Stimulated activated CD4-positive, alpha-beta T cell treated with anti-CD3 and anti-CD28 coated beads, TNF-alpha, amount 100 ng/mL, for 1 hour (primary cell): ENCODE measurements around the gene ZFP91.

Experiments
- DNase-seq, 3 donors: peaks; one replicate each; pipeline ENCODE4 v3.0.0-alpha.2; 2020; ENCODE audit warnings: low read depth in 3 of 3, low spot score in 1 of 3

The ZFP91 gene

DNA sequence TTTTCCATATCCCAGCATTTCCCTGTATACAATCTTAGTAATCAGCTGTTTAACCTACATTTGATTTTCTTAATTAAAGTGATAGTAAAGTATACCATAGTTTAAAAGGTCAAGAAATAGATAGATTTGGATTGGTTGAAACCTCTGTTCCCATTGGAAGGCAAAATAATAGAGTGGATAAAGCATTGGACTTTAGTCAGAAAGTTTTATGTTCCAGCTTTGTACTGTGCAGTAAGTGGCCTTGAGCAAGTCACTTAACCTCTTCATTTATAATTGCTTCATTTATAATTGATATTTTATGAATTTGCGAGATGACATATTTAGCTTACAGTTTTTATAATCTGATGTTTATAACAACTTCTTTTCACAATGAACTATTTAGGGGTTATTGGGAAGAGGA, 3.6 kb downstream of the ZFP91 start:
- no peak for DNase-seq

DNA sequence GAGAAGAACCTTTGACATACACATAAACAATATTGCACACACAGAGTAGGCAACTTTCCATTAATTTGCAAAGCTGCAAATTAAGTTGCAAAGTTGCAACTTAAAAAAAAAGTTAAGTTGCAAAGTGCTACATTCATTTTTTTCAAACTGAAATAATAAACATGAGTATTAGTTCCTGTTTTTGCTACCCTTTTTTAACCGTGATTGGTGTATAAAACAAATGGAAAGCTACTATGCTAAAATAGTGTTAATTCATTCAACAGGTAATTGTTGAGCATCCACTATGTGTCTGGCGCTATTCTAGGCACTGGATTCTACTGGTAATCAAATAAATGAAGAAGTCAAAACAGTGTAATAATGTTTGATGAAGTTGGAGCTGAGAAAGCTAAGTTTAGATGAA, 8.1 kb downstream of the ZFP91 start:
- DNase-seq: no peak

DNA sequence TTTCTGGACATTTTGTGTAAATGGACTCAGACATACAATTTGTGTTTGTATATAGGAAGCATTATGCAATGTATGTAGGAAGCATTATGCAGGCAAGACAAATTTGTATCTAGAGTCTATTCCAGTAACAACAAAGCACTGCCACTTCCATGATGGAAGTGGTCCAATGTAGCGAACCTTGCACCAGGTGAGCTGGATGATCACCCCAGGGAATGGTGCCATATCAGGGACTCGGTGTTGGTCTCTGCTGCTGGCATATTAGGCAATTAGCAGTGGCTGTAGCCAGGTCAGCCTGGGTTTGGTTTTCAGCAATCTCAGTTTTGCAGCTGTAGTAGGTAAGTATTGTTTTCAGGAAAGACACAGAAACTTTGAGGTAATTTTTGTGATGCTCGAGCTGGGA, 12.8 kb downstream of the ZFP91 start:
- DNase-seq: no peak

DNA sequence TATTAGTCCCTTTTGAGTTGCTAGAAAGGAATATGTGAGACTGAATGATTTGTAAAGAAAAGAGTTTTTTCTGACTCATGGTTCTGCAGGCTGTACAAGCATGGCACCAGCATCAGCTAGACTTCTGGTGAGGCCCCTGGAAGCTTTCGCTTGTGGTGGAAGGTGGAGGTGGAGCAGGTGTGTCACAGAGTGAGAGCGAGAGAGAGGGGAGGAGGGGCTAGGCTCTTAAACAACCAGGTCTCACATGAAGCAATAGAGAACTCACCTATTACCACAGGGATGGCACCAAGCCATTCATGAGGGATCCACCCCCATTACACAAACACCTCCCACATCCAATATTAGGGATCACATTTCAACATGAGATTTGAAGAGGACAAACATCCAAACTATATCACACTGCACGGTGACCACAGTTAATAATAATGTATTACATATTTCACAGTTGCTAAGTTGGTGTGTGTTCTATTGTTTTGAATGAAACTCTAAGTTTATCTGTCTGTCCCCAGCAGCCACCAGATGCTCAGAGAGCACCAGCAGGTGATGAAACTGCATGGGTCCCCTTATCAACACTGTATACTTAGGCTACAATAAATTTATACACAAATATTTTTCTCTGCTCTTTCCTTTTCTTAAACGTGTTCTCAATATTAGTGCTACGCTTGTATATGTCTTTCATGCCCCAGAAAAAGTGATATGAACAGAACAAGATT, 14.1 kb downstream of the ZFP91 start:
- peak in 1 of 3 donors; percentile 34 for DNase-seq

DNA sequence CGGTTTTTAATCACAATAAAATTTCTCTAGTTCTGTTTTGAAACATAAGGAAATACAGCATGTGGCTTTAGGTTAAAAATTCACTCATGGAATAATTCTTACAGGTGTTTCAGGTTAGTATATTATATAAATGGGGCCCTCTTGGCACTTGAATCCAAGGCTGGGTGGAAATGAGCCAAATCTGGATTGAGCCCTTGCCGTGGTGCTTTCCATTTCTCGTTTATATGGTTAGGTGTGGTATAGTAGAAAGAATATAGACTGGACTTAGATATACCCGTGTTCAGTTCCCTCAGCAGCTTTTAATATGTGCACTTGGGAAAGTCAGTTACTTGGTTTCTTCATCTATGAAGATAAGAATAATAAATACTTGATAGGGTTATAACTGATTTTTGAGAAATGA, 16.0 kb downstream of the ZFP91 start:
- no peak for DNase-seq

DNA sequence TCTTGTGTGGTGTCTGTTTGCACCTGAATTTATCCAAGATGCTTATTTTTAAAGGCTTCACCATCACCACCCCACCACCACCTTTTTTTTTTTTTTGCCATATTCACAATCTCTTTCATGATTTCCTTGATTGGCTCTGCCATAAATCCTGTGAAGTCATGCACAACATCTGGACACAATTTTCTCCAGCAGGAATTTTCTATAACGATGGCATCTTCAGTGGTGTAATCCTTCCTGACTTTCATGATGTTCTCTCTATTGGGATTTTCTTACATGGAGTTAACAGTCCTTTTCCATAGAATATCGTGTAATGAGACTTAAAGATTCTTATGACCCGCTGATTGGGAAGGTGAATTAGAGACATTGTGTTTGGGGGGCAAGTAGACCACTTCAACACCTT, 17.8 kb downstream of the ZFP91 start:
- DNase-seq: no peak

DNA sequence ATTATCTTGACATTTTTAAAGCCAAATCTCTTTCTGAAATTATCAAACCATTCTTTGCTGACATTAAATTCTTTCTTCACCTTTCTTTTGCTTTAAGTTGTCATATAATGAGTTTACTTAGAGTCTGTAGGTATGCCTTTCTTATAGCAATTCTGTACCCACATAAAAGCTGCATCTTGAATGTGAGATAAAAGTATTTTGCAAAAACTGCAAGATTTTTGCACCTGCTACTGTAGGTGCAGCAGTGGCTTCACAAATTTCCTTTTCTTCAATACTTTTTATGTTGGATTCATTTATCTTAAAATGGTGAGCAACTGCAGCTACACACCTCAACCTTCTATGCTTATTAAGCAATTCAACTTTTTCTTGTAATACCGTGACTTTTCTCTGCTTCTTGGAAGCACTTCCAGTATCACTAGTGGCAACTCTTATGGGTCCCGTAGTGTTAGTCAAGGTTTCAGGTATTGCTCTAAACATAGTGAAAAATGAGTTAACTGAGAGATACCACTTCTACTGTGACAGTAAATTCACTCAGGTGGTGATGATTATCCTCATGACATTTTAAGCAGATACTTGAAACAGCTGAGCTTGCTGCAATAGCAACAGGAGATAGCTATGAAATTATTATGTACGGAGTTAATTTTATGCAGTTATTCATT, 18.8 kb downstream of the ZFP91 start:
- DNase-seq: no peak

DNA sequence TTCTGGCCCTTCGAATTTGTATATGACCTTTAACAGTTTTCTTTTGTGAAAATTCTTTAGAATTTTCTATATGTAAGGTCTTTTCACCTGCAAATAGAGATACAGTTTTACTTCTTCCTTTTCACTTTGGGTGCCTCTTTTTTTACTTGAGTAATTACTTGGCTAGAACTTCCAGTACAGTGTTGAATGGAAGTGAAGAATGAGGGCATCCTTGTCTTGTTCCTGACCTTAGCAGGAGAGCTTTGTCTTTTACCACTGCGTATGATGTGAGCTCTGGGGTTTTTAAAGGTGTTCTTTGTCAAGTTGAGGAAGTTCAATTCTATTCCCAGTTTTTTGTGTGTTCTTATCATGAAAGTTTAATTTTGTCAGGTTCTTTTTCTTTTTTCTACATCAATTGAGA, 21.6 kb downstream of the ZFP91 start:
- DNase-seq: no peak

DNA sequence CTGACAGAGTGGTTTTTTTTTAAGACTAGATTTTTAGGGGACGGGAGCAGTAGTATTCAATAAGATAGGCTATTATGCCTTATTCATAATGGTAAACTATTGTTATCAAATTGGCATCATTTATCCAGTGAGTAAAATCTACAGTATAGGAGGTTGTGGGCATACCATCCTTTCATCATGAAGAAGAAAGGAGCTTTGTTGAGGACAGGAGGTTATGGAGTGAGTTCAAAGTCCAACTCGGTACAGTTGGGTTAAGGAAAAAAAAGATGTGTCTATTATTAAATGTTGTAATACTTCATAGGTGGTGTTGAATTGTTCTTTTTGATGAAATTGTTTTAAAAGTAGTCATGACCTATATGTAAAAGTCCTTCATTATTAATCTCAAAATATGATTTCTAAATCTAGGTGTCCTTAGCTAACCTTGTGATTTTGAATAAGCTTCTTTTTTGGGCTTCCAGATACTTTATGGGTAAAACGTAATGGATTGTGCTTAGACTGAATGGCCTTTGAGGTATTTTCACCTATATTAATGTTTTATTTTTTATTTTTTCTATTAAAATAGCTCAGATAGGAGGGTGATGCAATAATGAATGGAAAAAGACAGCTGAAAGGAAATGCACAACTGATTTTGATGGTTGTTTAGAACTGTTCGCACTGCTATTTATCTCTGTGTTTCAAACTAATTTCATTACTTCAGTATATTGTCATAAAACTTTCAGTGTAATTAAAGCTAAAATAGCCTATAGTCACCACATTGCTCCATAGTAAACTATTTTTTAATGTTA, 28.3 kb downstream of the ZFP91 start:
- DNase-seq: no peak

DNA sequence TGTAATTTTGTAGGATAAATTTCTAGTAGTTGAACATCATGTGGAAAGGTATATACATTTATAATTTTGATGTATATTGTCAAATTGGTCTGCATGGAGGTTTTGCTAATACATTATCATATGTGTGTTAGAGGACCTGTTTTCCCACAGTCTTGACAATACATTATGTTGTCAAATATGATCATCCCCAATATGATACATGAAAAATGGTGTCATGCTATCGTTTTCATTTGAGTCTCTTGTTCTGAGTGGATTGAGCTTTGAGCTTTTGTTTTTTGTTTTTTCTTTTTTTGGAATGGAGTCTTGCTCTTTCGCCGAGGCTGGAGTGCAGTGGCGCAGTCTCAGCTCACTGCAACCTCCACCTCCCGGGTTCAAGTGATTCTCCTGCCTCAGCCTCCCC, 29.5 kb downstream of the ZFP91 start:
- DNase-seq: no peak

DNA sequence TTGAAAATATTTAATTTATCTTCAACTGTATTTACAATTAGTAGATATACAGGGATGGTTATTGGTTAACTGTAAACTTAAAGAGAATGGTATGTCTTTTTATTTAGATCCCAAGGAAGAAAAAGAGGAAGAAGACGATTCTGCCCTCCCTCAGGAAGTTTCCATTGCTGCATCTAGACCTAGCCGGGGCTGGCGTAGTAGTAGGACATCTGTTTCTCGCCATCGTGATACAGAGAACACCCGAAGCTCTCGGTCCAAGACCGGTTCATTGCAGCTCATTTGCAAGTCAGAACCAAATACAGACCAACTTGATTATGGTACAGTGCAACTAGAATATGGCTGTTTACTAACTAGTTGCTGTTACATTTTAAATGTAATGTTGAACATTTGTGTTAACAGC, 30.9 kb downstream of the ZFP91 start:
- DNase-seq: no peak

DNA sequence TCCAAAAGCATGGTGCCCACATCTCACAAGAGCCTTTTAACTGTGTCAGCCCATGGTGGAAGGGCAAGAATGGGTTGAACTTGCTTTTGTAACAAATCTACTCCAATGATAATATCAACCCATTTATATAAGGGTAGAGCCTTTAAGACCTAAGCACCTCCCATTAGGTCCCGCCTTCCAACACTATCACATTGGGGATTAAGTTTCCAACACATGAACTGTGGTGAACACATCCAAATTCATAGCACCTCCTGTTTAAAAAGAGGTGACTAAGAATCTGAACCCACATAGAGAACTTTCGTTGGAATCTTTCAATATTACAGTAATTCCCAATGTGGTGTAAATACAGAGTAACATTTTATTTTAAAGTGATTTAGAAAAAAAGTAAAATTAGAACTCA, 34.4 kb downstream of the ZFP91 start:
- DNase-seq: no peak

DNA sequence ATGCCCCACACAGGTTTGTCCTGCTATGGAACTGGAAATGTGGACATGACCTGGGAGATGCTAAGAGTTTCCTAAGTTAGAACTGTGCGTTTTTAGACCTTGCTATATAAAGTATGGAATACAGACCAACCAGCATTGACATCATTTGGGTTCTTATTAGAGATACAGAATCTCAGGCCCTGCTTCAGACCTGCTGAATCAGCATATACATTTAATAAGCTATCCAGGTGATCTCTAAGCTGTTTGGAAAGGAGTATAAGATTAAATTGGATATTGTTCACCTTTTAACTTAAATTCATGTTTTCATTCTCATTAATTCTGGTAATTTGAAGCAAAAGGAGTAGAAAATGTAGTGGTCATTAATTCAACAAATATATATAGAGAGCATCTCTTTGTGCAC, 36.7 kb downstream of the ZFP91 start:
- no peak for DNase-seq

DNA sequence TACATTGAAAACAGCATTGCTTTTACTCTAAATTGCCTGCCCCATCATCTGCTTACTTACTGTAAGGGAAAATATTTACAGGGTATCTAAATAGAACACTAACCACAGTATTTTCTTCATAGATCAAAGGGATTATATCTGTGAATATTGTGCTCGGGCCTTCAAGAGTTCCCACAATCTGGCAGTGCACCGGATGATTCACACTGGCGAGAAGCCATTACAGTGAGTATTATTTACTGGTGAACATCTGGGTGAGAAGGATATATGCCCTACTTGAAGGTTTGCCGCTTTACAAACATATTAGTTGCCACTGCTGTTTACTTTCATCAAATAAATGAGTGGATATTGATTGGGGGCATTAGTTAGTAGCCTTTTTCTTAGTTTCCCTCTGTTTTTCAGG, 37.7 kb downstream of the ZFP91 start:
- DNase-seq: no peak

DNA sequence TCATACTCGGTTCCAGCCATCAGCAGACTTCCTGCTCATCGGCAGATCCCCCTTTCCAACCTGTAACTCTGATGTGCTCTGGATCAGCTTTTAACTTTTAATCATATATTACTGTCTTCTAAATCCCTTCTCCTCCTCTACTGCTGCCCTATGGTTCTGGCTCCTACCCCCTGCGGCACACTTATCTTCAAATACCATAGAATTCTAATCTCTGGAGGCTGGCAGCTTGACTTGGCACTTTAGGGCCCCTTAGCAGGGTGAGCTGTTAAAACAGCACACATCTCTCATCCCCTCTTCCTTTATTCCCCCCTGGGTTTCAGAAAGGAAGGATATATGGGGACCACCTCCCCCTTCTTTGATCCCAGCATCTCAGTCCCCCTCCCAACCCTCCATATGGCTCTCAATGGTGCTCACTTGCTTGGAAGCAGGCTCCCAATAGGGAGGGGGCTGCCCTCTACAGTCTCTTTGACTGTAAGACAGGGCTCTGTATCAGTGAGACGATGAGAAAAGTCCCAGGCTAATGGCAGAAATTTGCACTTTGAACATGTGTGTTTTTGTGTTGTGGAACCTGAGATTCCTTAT, 39.2 kb downstream of the ZFP91 start:
- no peak for DNase-seq

DNA sequence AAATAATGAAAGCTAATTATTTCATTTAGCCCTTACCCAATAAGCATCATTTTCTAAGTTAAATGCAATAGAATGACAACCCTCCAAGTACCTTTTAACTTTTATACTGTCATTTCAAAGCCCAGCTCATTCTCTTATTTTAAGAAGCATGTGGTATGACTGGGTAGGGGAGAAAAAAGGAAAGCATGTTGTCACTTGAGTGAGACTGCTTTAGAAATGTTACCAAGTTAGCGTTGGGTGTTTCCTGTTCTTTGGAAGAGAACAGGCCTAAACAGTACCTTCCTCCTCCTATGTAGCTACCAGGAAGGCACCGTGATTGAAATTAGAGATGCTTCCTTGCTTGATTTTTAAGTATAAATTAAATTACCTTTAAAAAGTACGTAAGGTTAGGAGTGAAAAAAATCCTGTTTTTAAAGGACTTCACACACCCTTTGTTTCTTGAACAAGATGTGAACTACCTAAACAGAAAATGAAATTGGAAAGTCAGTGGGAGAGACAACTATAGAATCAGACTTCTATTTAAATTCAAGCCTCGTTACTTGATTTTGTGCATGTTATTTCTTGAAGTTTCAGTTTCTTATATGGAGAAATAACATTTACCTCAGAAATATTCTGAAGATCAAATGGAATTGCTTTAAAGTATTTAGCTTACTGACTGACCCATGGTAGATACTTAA, 42.9 kb downstream of the ZFP91 start:
- no peak for DNase-seq

DNA sequence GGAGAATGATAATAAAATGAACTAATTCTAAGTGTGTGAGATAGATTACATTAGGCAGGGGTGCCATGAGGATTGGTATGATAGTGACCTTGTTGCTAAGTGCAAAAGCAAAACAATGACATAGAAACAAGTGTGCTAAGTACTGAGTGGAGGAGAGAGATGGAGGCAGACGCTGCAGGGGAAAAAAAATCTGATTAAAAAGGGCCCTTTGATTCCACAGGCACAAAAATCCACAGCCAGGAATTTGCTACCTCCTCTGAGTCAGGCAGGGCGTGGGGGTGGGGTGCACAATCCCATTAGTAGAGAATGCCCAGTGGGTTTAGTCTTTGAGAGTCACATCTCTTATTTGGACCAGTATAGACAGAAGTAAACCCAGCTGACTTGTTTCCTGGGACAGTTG, 43.5 kb downstream of the ZFP91 start, which contains the start of gene CNTF:
Gene CNTF, plus strand, starts transcription at position 322 of the 400 bp plus-strand sequence. CDS start 88 bp downstream, outside the sequence.
- no peak for DNase-seq

DNA sequence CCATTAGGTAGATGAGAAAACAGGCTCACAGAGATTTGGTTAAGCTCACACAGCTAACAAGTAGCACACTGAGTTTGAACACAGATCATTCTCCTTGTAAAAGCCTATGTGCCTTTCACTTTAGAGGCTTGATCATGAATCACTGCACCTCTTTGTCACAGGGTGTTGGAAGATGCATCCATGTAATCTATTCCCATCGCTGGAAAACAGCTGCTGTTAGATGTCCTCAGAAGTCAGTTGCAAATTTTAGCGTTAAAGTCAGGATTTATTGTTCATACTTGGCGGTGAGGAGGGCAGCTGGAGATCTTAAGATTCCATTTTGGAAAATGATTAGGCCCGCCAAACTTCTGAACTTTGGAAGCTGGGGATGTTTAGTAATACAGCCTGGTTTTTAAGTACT, 46.2 kb downstream of the ZFP91 start:
- no peak for DNase-seq

DNA sequence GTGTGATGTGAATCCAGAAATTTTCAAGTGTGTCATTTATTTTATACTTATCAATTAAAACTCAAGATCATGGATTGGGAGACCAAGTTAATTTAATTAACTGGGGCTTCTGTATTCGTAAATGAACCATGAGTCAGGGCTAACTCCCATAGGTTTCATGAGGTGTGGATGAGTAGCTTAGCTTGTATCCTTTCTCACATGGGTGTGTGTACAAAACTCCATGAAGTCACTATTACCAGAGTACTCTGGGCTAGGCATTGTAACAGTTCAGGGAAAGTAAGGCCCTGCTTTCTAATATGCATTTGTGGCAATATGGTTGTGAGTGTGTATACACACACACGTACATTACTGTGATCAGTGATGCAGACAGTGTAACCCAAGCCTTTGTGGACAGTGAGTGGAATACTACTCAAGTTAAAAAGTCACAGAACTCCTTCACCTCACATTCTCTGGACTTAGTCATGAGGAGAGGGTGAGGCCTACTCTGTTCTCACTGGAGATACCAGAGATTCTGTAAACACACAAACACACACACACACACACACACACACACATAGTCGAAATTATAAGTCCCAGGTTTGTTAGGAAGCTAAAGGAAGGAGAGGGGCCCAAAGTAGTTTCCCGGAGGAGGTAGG, 47.1 kb downstream of the ZFP91 start:
- DNase-seq: no peak

DNA sequence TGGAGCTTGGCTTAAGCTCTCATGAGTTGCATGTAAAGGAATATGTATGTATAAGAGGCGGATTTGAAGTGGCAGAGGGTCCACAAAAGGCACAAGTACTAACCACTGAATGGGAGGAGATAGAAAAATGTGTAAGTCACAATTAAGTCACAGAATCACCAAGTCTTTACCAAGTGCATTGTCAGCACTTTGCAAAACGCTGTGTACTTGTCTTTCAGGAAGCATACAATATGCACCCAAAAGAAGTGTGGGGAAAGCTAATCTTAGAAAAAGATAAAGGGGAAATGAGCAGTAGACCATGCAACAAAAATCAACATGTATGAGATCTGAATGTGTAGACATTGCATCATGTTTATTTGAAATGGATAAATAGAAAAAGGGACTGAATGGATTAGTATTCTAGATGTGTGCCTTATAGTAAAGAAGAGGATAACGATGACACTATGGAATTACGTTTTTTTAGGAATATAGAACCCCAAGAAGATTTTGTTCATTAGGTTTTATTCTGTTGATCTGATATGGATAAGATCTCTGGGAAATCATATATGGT, 48.1 kb downstream of the ZFP91 start:
- DNase-seq: no peak

DNA sequence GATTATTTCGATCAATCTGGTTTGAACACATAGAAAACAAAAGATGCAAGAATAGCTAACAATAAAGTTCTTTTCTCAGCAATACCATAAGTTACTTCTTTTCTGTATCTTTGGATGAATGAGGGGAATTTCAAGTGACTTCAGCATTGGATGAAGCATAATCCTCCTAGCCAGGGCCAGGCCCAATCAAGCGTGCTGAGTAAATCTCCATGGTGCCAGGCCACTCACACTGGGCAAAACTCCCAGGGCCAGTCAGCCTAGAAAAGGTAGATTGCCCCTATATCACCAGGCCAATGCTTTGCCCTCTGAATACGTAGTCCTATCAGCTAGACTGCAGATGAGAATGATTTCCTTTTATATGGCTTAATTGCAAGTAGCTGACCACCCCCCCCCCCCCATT, 49.6 kb downstream of the ZFP91 start:
- DNase-seq: no peak
